ENCODE measurements around the gene HOXC9.
A peak's percentile ranks its signal among the peaks of the same experiment; 100 is the strongest.

GRCh38 chr12:54039417-54040147 is 39.6 kb downstream of the HOXC9 start:
- no peak for TF ChIP-seq RFX5 (IDR thresholded peaks at IDR 0.05; ENCODE audit: borderline replicate concordance, low read depth, low read length)
- TF ChIP-seq CTCF (IDR thresholded peaks at IDR 0.05; ENCODE audit: control extremely low read depth in 1 of 3, insufficient read depth in 1 of 3, low read depth in 1 of 3, low read length in 3 of 3) = no peak
- peak; percentile 69 for TF ChIP-seq EZH2 (IDR thresholded peaks at IDR 0.05; ENCODE audit: low read depth, low read length, severe bottlenecking)
- no peak for TF ChIP-seq SP1 (IDR thresholded peaks at IDR 0.05; ENCODE audit: low read depth, low read length)
- no peak for TF ChIP-seq EGR1 (IDR thresholded peaks at IDR 0.05; ENCODE audit: borderline replicate concordance, low read depth, low read length)
- peak; percentile 32; the same call in 1 of the 2 replicates for TF ChIP-seq POLR2AphosphoS5 (IDR thresholded peaks at IDR 0.05; ENCODE audit: low read depth, low read length)
- no peak for TF ChIP-seq TAF1 (IDR thresholded peaks at IDR 0.05; ENCODE audit: low read depth, low read length)
